HuH-7 (cell line): ENCODE results near the gene PTPN4.

Experiments used
- DNase-seq: peaks from one replicate; pipeline ENCODE4 v3.0.0; 2011; ENCODE audit warnings: low spot score

The PTPN4 gene

GRCh38 chr2:119734047-119734446 lies 25.7 kb upstream of the PTPN4 start:
- DNase-seq: no peak

- no peak for DNase-seq
These were observed 24.2 kb upstream of the PTPN4 start for GRCh38 chr2:119735565-119735964.

GRCh38 chr2:119736021-119736420 lies 23.7 kb upstream of the PTPN4 start:
- no peak for DNase-seq

- no peak for DNase-seq
These were observed 20.0 kb upstream of the PTPN4 start for GRCh38 chr2:119739580-119740255.

GRCh38 chr2:119741001-119741400 lies 18.7 kb upstream of the PTPN4 start:
- DNase-seq: no peak

GRCh38 chr2:119741868-119742267 lies 17.9 kb upstream of the PTPN4 start:
- no peak for DNase-seq

GRCh38 chr2:119744335-119744939 lies 15.3 kb upstream of the PTPN4 start:
- DNase-seq: no peak

GRCh38 chr2:119745566-119745965 lies 14.2 kb upstream of the PTPN4 start:
- DNase-seq: no peak

GRCh38 chr2:119746836-119747686 lies 12.7 kb upstream of the PTPN4 start:
- no peak for DNase-seq

GRCh38 chr2:119748135-119748534 lies 11.6 kb upstream of the PTPN4 start:
- DNase-seq: no peak

GRCh38 chr2:119749477-119750012 lies 10.2 kb upstream of the PTPN4 start:
- DNase-seq: no peak

- no peak for DNase-seq
These were observed 8.0 kb upstream of the PTPN4 start for GRCh38 chr2:119751706-119752105.

GRCh38 chr2:119753041-119753929 lies 6.4 kb upstream of the PTPN4 start:
- peak; percentile 47 for DNase-seq

- DNase-seq: no peak
These were observed 5.8 kb upstream of the PTPN4 start for GRCh38 chr2:119753930-119754321.

- no peak for DNase-seq
These were observed 3.8 kb upstream of the PTPN4 start for GRCh38 chr2:119755906-119756305.

GRCh38 chr2:119756837-119757236 lies 2.9 kb upstream of the PTPN4 start:
- no peak for DNase-seq

GRCh38 chr2:119758881-119759450 lies 756 bp upstream of the PTPN4 start:
- DNase-seq: no peak

GRCh38 chr2:119760237-119760955 lies 674 bp downstream of the PTPN4 start:
- DNase-seq: peak; percentile 37

- DNase-seq: no peak
These were observed 1.2 kb downstream of the PTPN4 start for GRCh38 chr2:119760956-119761275.

- DNase-seq: no peak
These were observed 5.1 kb downstream of the PTPN4 start for GRCh38 chr2:119764832-119765231.

- DNase-seq: no peak
These were observed 5.8 kb downstream of the PTPN4 start for GRCh38 chr2:119765433-119766002.
